GM23248 (cell line): ENCODE results near the gene POP7.
"Not testable (repeated sequence)": the region's sequence is repeated elsewhere in the genome, so short reads cannot be mapped to it uniquely, and the experiment has no call there.

Experiments used
- EZH2 ChIP-seq: fragments of 200-600 bp; sonication (generic); IDR thresholded peaks from 2 replicates; pipeline ENCODE4 v1.6.1; 2018; ENCODE audit warnings: antibody characterized with exemption, mild to moderate bottlenecking; ENCODE audit not compliant: insufficient read depth, poor library complexity, severe bottlenecking
- EZH2phosphoT487 ChIP-seq: fragments of 200-600 bp; sonication (generic); IDR thresholded peaks from 2 replicates; pipeline ENCODE4 v1.6.1; 2018; ENCODE audit warnings: antibody characterized with exemption, moderate library complexity, mild to moderate bottlenecking, low read depth; ENCODE audit not compliant: insufficient read depth

DNA sequence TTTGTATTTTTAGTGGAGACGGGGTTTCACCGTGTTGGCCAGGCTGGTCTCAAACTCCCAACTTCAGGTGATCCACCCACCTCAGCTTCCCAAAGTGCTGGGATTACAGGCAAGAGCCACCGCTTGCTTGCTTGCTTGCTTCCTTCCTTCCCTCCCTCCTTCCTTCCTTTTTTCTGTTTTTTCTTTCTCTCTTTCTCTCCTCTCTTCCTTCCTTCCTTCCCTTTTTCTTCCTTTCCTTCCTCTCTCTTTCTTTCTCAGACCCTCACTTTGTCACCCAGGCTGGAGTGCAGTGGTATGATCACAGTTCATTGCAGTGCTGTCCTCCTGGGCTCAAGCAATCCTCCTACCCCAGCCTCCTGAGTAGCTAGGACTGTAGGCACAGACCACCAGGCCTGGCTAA is 4.8 kb upstream of the POP7 start:
- not testable (repeated sequence) for TF ChIP-seq EZH2, EZH2phosphoT487
